Motor neuron (in vitro differentiated cells): Measurements from ENCODE around the gene TMEM190. TPM values are rescaled to one million over a fixed set of nuclear protein-coding genes. Genes with fewer than 3 reads are reported as not detected.

Experiments used
- ATAC-seq, 8 experiments: fragments of 200-7000 bp; cut with Tn5 transposase; replicated peaks in 6 of 8; 2 replicates each; pipeline ENCODE4 v1.8.0; 2021; ENCODE audit warnings: mild to moderate bottlenecking in 8 of 8, moderate library complexity in 8 of 8
- H3K27ac ChIP-seq, 2 donors: fragments of 250-450 bp; sonication (Bioruptor Pico); 2 replicates each; pipeline ENCODE4 v1.9.0; 2021; ENCODE audit warnings: antibody characterized with exemption in 2 of 2, mild to moderate bottlenecking in 2 of 2, moderate library complexity in 1 of 2
- H3K4me1 ChIP-seq, 2 donors: fragments of 250-450 bp; sonication (Bioruptor Pico); replicated peaks in 1 of 2; 2 replicates each; pipeline ENCODE4 v1.6.1; 2021; ENCODE audit warnings: antibody characterized with exemption in 2 of 2, mild to moderate bottlenecking in 2 of 2, moderate library complexity in 1 of 2
- H3K4me3 ChIP-seq, 5 donors: fragments of 250-450 bp; sonication (Bioruptor Pico); 2 replicates each; pipeline ENCODE4 v1.9.0; 2021; ENCODE audit warnings: antibody characterized with exemption in 5 of 5, mild to moderate bottlenecking in 5 of 5, moderate library complexity in 4 of 5
- WGBS, 10 experiments: fragments of 450-650 bp; shearing (Covaris generic); methylation state at CpG; one replicate each; pipeline ENCODE4 v1.0.0; 2022; 5-methylcytosine and 5-hydroxymethylcytosine counted together
- in situ Hi-C, 9 experiments: fragments of 400-800 bp; cut with MboI; loops; one replicate each; pipeline ENCODE4 v1.15.0; 2021; ENCODE audit warnings: low sequenced_read_pairs in 9 of 9, low pct_unique_long_range_greater_than_20kb in 2 of 9; ENCODE audit not compliant: unreplicated experiment in 9 of 9
- total RNA-seq, 8 experiments: library from RNA; unstranded; fragments of 300-600 nt; gene quantifications; 2 replicates each; pipeline versions ENCODE4 v1.2.3 to v1.2.4, GENCODE V29; 2022

The TMEM190 gene
- total RNA-seq, 8 experiments from 2014 or later: 0.46 to 8.4 (median 0.58) TPM; not detected in 5

GRCh38 chr19:55383279-55384130 lies 6.9 kb downstream of the TMEM190 start:
- peak overlapping the region; percentile 19 to 39 (median 31) for H3K4me3 ChIP-seq
- ATAC-seq: peak; percentile 9 to 49 (median 30)
- H3K4me1 ChIP-seq: peaks cover 36 to 51% of the 10 kb centered on the region in 2 donors
- in situ Hi-C loops: no loop called here
- WGBS, 10 experiments: 0 to 60% (median 33%) methylated on average over 1 to 8 of the region's 88 CpGs; no CpG with 5 or more reads in 7 of the 10 experiments
- H3K27ac ChIP-seq: peak overlapping the region; percentile 63 to 71

DNA sequence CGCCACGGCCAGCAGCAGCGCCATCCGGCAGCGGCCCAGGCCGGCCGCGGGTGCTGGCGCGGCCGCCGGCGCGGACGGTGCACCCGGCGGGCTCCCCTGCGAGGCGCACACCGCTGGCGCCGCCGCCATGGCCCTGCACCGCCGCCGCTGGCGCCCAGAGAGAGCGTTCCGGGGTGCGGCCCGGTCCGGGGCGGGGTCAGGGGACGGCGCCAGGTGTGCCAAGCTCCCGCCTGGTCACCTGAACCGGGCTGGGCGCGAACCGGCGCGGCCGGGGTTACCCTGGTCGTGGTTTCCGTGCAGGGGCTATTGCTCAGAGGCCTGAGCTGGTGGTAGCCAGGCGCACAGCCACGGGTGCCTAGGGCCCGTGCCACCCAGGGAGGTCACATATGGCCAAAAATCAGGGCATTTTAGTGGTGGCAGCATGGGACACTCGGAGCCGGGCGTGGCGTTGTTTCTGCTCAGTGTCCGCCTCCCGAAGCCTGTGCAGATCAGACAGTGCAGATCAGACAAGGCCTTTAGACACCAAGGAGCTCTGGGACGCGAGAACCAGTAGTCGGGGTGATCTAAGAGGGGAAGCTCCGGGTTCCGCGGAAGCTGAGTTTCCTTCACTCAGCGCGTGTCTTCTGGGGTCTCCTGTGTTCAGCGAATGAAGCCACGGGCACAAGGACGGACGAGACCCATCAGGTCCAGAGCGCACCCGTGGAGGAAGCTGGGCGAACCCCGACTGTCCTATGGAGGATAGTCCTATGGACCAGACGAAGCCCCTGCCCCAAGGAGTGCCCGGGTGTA lies 7.7 kb downstream of the TMEM190 start, which contains the start of gene TMEM238:
Gene TMEM238 (minus strand): TSS at position 162 of the 789 bp plus-strand sequence. CDS start 33 bp downstream, at position 129.
- in situ Hi-C loops: no loop called here
- Histone ChIP-seq H3K27ac (peak within 1 kb of the TSS; percentile 63 to 86), H3K4me3 (peak within 1 kb of the TSS; percentile 68 to 89 (median 76)), H3K4me1 (peaks cover 30 to 44% of the 10 kb centered on the region in 2 donors)
- 53 to 100% (median 85%) methylated on average over 2 to 9 of the region's 72 CpGs; no CpG with 5 or more reads in 5 of the 10 experiments for WGBS, 10 experiments
- ATAC-seq: peak in 5 of 8 experiments; percentile 0 to 4 (median 1)

DNA sequence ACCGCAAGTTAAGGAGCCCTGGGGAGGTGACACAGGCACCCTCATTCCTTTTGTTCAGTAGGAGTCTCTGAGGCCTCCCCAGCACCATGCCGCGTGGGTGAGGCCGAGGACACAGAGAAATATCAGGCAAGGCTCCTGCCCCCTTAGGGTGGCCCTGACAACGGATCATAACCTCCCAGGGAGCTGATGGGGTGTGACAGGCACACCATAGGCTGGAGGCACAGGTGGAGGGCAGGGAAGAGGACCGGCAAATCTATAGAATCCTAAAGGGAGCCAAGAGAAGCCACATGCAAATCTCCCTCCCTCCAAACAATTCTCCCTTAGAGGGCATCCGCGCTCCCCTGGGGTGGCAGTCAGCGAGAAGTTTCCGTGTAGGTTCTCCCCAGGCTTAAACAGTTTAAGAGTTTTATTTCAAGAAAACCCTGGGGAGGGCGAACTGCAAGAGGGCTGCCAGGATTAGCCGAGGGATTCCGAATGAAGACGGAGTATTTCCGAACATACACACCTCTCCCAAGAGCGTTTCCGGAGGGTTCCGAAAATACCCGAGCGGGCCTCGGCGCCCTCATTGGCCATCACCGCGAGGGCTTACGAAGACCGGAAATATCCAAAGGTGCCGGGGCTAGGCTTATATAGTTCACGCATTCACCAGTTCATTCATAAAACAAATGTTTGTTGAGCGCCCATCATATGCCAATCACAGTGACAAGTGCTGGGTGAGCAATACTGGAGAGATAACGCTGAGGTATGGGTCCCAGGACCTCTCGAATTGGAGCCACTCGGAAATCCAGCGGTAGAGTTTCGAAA lies 8.5 kb downstream of the TMEM190 start:
- Histone ChIP-seq H3K4me3 (peak overlapping the region; percentile 68 to 89 (median 76)), H3K27ac (peak overlapping the region; percentile 50 to 86), H3K4me1 (peaks cover 30 to 47% of the 10 kb centered on the region in 2 donors)
- peak; percentile 72 to 88 (median 82) for ATAC-seq
- WGBS, 10 experiments: 0 to 41% (median 5%) methylated on average over 1 to 28 of the region's 34 CpGs; no CpG with 5 or more reads in 1 of the 10 experiments
- in situ Hi-C loops: no loop called here

GRCh38 chr19:55385724-55386492 lies 9.3 kb downstream of the TMEM190 start, which contains the start of gene RPL28:
Gene RPL28 (plus strand): TSS chr19:55385932. CDS start chr19:55386358, 426 bp downstream.
- 0 to 2% (median 0%) methylated on average over 1 to 41 of the region's 68 CpGs; no CpG with 5 or more reads in 3 of the 10 experiments for WGBS, 10 experiments
- in situ Hi-C loops: no loop called here
- peak; percentile 70 to 87 (median 82) for ATAC-seq

GRCh38 chr19:55386493-55386971 lies 9.9 kb downstream of the TMEM190 start:
- H3K4me1 ChIP-seq: peaks cover 31 to 50% of the 10 kb centered on the region in 2 donors
- in situ Hi-C loops: no loop called here
- H3K27ac ChIP-seq: peak overlapping the region in 1 of 2 donors; percentile 82

More at GRCh38 chr19:55385724-55386492, 9.3 kb downstream of the TMEM190 start, which contains the start of gene RPL28:
- H3K4me3 ChIP-seq: peak within 1 kb of the TSS; percentile 68 to 89 (median 76)
- peaks cover 30 to 47% of the 10 kb centered on the region in 2 donors for H3K4me1 ChIP-seq
- peak within 1 kb of the TSS; percentile 82 to 86 for H3K27ac ChIP-seq

GRCh38 chr19:55387736-55388497 lies 11.3 kb downstream of the TMEM190 start:
- in situ Hi-C loops: no loop called here
- no peak overlapping the region for H3K27ac ChIP-seq
- H3K4me3 ChIP-seq: no peak overlapping the region
- H3K4me1 ChIP-seq: peaks cover 45 to 64% of the 10 kb centered on the region in 2 donors
- WGBS, 10 experiments: 75 to 100% (median 93%) methylated on average over 2 to 15 of the region's 24 CpGs; no CpG with 5 or more reads in 6 of the 10 experiments
- ATAC-seq: no peak

More at GRCh38 chr19:55386493-55386971, 9.9 kb downstream of the TMEM190 start:
- 0% methylated on average over 1 to 6 of the region's 33 CpGs; no CpG with 5 or more reads in 6 of the 10 experiments for WGBS, 10 experiments
- ATAC-seq: no peak
- peak overlapping the region; percentile 68 to 89 (median 76) for H3K4me3 ChIP-seq

DNA sequence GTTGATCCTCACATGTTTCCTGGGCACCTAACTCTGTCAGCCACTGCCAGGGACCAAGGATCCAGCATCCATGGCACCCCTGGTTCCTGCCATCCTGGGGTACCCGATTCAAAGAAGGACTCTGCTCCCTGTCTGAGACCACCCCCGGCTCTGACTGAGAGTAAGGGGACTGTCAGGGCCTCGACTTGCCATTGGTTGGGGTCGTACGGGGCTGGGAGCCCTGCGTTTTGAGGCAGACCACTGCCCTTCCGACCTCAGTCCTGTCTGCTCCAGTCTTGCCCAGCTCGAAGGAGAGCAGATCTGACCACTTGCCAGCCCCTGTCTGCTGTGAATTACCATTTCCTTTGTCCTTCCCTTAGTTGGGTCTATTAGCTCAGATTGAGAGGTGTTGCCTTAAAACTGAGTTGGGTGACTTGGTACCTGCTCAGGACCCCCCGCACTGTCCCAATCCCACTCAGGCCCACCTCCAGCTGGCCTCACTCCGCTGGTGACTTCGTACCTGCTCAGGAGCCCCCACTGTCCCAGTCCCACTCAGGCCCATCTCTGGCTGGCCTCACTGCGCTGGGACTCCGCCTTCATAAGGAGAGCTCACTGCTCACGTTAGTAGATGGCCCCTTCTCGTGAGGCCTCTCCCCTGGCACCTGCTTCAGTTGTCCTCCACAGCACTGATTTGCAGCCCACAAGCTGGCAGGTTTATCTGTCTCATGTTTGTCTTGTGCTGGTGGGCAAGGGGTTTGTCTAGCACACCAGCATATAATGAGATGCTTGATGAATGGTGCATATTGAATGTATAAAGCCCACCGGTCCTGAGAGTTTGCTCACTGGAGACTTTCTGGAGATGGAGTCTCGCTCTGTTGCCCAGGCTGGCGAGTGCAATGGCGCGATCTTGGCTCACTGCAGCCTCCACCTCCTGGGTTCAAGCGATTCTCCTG lies 13.0 kb downstream of the TMEM190 start:
- ATAC-seq: no peak
- Histone ChIP-seq H3K4me3 (no peak overlapping the region), H3K27ac (no peak overlapping the region), H3K4me1 (peaks cover 41 to 58% of the 10 kb centered on the region in 2 donors)
- in situ Hi-C loops: no loop called here
- 40 to 100% (median 82%) methylated on average over 1 to 8 of the region's 21 CpGs; no CpG with 5 or more reads in 2 of the 10 experiments for WGBS, 10 experiments

GRCh38 chr19:55390461-55390880 lies 13.8 kb downstream of the TMEM190 start:
- peaks cover 36 to 53% of the 10 kb centered on the region in 2 donors for H3K4me1 ChIP-seq
- no peak overlapping the region for H3K27ac ChIP-seq
- WGBS, 10 experiments: 60 to 100% (median 69%) methylated on average over 1 to 2 of the region's 7 CpGs; no CpG with 5 or more reads in 7 of the 10 experiments
- H3K4me3 ChIP-seq: no peak overlapping the region
- in situ Hi-C loops: no loop called here
- no peak for ATAC-seq

DNA sequence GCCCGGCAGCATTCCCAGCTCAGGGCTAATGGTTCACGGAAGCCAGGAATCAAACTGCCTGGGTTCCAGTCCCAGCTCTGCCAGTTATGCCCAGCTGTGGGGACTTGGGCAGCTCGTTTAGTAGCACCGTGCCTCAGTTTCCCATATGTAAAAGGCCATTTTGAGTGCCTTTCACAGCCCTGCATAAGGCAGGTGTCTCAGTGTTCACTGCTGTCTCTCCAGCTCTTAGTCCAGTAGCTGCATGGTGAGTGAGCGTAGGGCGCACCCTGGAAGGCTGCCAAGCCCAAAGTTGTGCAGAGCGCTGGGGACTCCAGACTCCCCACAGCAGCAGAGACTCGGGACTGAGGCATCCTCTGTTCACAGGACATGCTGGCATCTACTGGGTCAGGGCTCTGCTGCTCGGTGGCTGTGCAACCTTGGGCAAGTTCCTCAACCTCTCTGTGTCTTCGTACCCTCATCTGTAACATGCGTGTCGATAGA lies 14.6 kb downstream of the TMEM190 start:
- ATAC-seq: peak in 3 of 8 experiments; percentile 2 to 5 (median 3)
- Histone ChIP-seq H3K4me3 (no peak overlapping the region), H3K27ac (no peak overlapping the region), H3K4me1 (peaks cover 36 to 53% of the 10 kb centered on the region in 2 donors)
- 40 to 100% (median 82%) methylated on average over 1 to 5 of the region's 12 CpGs; no CpG with 5 or more reads in 4 of the 10 experiments for WGBS, 10 experiments
- in situ Hi-C loops: no loop called here
